ENCODE results near the gene VPS4A.

VPS4A gene

GRCh38 chr16:69366431-69366830 lies 55.3 kb downstream of the VPS4A start:
- Histone ChIP-seq H3K36me3 (ENCODE audit: control insufficient read depth in 1 of 2, insufficient read depth in 2 of 2, low read length in 2 of 2) (peaks cover 21 to 50% of the 10 kb centered on the region in 2 experiments), H4K8ac (ENCODE audit: low read depth, low read length) (no peak overlapping the region), H3K79me2 (ENCODE audit: control insufficient read depth, insufficient read depth, low read length, poor library complexity) (no peaks in the 10 kb centered on the region), H3K4me1 (ENCODE audit: control insufficient read depth in 1 of 2, insufficient read depth in 2 of 2, low read length in 2 of 2) (no peaks in the 10 kb centered on the region), H2AFZ (ENCODE audit: insufficient read depth, low read length, poor library complexity) (no peak overlapping the region), H3K9me3 (ENCODE audit: insufficient read depth, low read depth, low read length) (no peaks in the 10 kb centered on the region), H3K27ac (ENCODE audit: low read depth, low read length) (no peak overlapping the region), H2BK120ac (ENCODE audit: insufficient read depth, low read length, poor library complexity) (no peak overlapping the region), H3K27me3 (ENCODE audit: insufficient read depth, low read length) (no peaks in the 10 kb centered on the region), H3K18ac (ENCODE audit: low read length) (no peak overlapping the region), H3K14ac (ENCODE audit: low read length) (no peak overlapping the region), H3K9ac (ENCODE audit: low read length) (no peak overlapping the region), H4K12ac (ENCODE audit: low read depth, low read length) (no peak overlapping the region), H2AK5ac (ENCODE audit: low read length) (no peak overlapping the region), H3K4me3 (ENCODE audit: low read depth, low read length) (no peak overlapping the region), H2BK12ac (ENCODE audit: low read length) (no peak overlapping the region), H3K4me2 (ENCODE audit: low read length) (no peak overlapping the region), H3K4ac (ENCODE audit: low read depth, low read length) (no peak overlapping the region), H4K91ac (ENCODE audit: low read depth, low read length) (no peak overlapping the region), H2BK5ac (ENCODE audit: low read depth, low read length, poor library complexity) (no peak overlapping the region), H3K79me1 (ENCODE audit: low read length) (no peaks in the 10 kb centered on the region), H3K23ac (ENCODE audit: low read length) (no peak overlapping the region)
- no peak for DNase-seq
- no CpG with 5 or more reads among the region's 7 CpGs for WGBS (ENCODE audit: extremely low coverage, insufficient coverage, insufficient read length)

- Histone ChIP-seq H2BK12ac (ENCODE audit: low read length) (no peak overlapping the region), H2AK5ac (ENCODE audit: low read length) (no peak overlapping the region), H3K9ac (ENCODE audit: low read length) (no peak overlapping the region), H4K8ac (ENCODE audit: low read depth, low read length) (no peak overlapping the region), H3K23ac (ENCODE audit: low read length) (no peak overlapping the region), H3K4me2 (ENCODE audit: low read length) (no peak overlapping the region), H2AFZ (ENCODE audit: insufficient read depth, low read length, poor library complexity) (no peak overlapping the region), H3K4me1 (ENCODE audit: control insufficient read depth in 1 of 2, insufficient read depth in 2 of 2, low read length in 2 of 2) (no peaks in the 10 kb centered on the region), H2BK120ac (ENCODE audit: insufficient read depth, low read length, poor library complexity) (no peak overlapping the region), H3K27ac (ENCODE audit: low read depth, low read length) (no peak overlapping the region), H3K27me3 (ENCODE audit: insufficient read depth, low read length) (no peaks in the 10 kb centered on the region), H3K14ac (ENCODE audit: low read length) (no peak overlapping the region), H4K91ac (ENCODE audit: low read depth, low read length) (no peak overlapping the region), H2BK5ac (ENCODE audit: low read depth, low read length, poor library complexity) (no peak overlapping the region), H3K4ac (ENCODE audit: low read depth, low read length) (no peak overlapping the region), H3K79me2 (ENCODE audit: control insufficient read depth, insufficient read depth, low read length, poor library complexity) (no peaks in the 10 kb centered on the region), H4K12ac (ENCODE audit: low read depth, low read length) (no peak overlapping the region), H3K4me3 (ENCODE audit: low read depth, low read length) (no peak overlapping the region), H3K9me3 (ENCODE audit: insufficient read depth, low read depth, low read length) (no peaks in the 10 kb centered on the region), H3K18ac (ENCODE audit: low read length) (no peak overlapping the region), H3K36me3 (ENCODE audit: control insufficient read depth in 1 of 2, insufficient read depth in 2 of 2, low read length in 2 of 2) (peaks cover 26 to 54% of the 10 kb centered on the region in 2 experiments), H3K79me1 (ENCODE audit: low read length) (no peaks in the 10 kb centered on the region)
- WGBS (ENCODE audit: extremely low coverage, insufficient coverage, insufficient read length), result no CpG with 5 or more reads among the region's 7 CpGs
- no peak for DNase-seq
Measured at GRCh38 chr16:69367980-69368379, 56.8 kb downstream of the VPS4A start.

- H2BK120ac ChIP-seq (ENCODE audit: insufficient read depth, low read length, poor library complexity), result no peak overlapping the region
- WGBS (ENCODE audit: extremely low coverage, insufficient coverage, insufficient read length), result no CpG with 5 or more reads among the region's 4 CpGs
Measured at GRCh38 chr16:69368866-69369265, 57.7 kb downstream of the VPS4A start.

GRCh38 chr16:69371564-69371963 lies 60.4 kb downstream of the VPS4A start:
- H3K79me2 ChIP-seq (ENCODE audit: control insufficient read depth, insufficient read depth, low read length, poor library complexity), result no peaks in the 10 kb centered on the region
- no CpG with 5 or more reads among the region's 2 CpGs for WGBS (ENCODE audit: extremely low coverage, insufficient coverage, insufficient read length)
- no peak overlapping the region for H3K4me2 ChIP-seq (ENCODE audit: low read length)
- H2BK120ac ChIP-seq (ENCODE audit: insufficient read depth, low read length, poor library complexity), result no peak overlapping the region
- peaks cover 25 to 37% of the 10 kb centered on the region in 2 experiments for H3K36me3 ChIP-seq (ENCODE audit: control insufficient read depth in 1 of 2, insufficient read depth in 2 of 2, low read length in 2 of 2)
- H3K18ac ChIP-seq (ENCODE audit: low read length), result no peak overlapping the region
- H3K9ac ChIP-seq (ENCODE audit: low read length), result no peak overlapping the region
- H3K4me3 ChIP-seq (ENCODE audit: low read depth, low read length), result no peak overlapping the region
- H4K12ac ChIP-seq (ENCODE audit: low read depth, low read length), result no peak overlapping the region
- no peaks in the 10 kb centered on the region for H3K27me3 ChIP-seq (ENCODE audit: insufficient read depth, low read length)
- no peak overlapping the region for H3K23ac ChIP-seq (ENCODE audit: low read length)
- H3K27ac ChIP-seq (ENCODE audit: low read depth, low read length), result no peak overlapping the region
- H2BK5ac ChIP-seq (ENCODE audit: low read depth, low read length, poor library complexity), result no peak overlapping the region
- no peaks in the 10 kb centered on the region for H3K79me1 ChIP-seq (ENCODE audit: low read length)
- H3K9me3 ChIP-seq (ENCODE audit: insufficient read depth, low read depth, low read length), result no peaks in the 10 kb centered on the region
- DNase-seq, result no peak
- no peak overlapping the region for H3K4ac ChIP-seq (ENCODE audit: low read depth, low read length)
- H4K8ac ChIP-seq (ENCODE audit: low read depth, low read length), result no peak overlapping the region
- H4K91ac ChIP-seq (ENCODE audit: low read depth, low read length), result no peak overlapping the region
- no peak overlapping the region for H3K14ac ChIP-seq (ENCODE audit: low read length)
- no peaks in the 10 kb centered on the region for H3K4me1 ChIP-seq (ENCODE audit: control insufficient read depth in 1 of 2, insufficient read depth in 2 of 2, low read length in 2 of 2)
- H2BK12ac ChIP-seq (ENCODE audit: low read length), result no peak overlapping the region
- no peak overlapping the region for H2AFZ ChIP-seq (ENCODE audit: insufficient read depth, low read length, poor library complexity)
- no peak overlapping the region for H2AK5ac ChIP-seq (ENCODE audit: low read length)

More at GRCh38 chr16:69368866-69369265, 57.7 kb downstream of the VPS4A start:
- Histone ChIP-seq H3K4me1 (ENCODE audit: control insufficient read depth in 1 of 2, insufficient read depth in 2 of 2, low read length in 2 of 2) (no peaks in the 10 kb centered on the region), H3K9me3 (ENCODE audit: insufficient read depth, low read depth, low read length) (no peaks in the 10 kb centered on the region), H3K27me3 (ENCODE audit: insufficient read depth, low read length) (no peaks in the 10 kb centered on the region), H4K12ac (ENCODE audit: low read depth, low read length) (no peak overlapping the region), H3K18ac (ENCODE audit: low read length) (no peak overlapping the region), H4K8ac (ENCODE audit: low read depth, low read length) (no peak overlapping the region), H3K14ac (ENCODE audit: low read length) (no peak overlapping the region), H3K36me3 (ENCODE audit: control insufficient read depth in 1 of 2, insufficient read depth in 2 of 2, low read length in 2 of 2) (peaks cover 29 to 55% of the 10 kb centered on the region in 2 experiments), H3K4ac (ENCODE audit: low read depth, low read length) (no peak overlapping the region), H3K4me2 (ENCODE audit: low read length) (no peak overlapping the region), H4K91ac (ENCODE audit: low read depth, low read length) (no peak overlapping the region), H2BK5ac (ENCODE audit: low read depth, low read length, poor library complexity) (no peak overlapping the region), H2AK5ac (ENCODE audit: low read length) (no peak overlapping the region), H2BK12ac (ENCODE audit: low read length) (no peak overlapping the region), H3K79me1 (ENCODE audit: low read length) (no peaks in the 10 kb centered on the region), H3K79me2 (ENCODE audit: control insufficient read depth, insufficient read depth, low read length, poor library complexity) (no peaks in the 10 kb centered on the region), H2AFZ (ENCODE audit: insufficient read depth, low read length, poor library complexity) (no peak overlapping the region), H3K27ac (ENCODE audit: low read depth, low read length) (no peak overlapping the region), H3K23ac (ENCODE audit: low read length) (no peak overlapping the region), H3K9ac (ENCODE audit: low read length) (no peak overlapping the region), H3K4me3 (ENCODE audit: low read depth, low read length) (no peak overlapping the region)
- DNase-seq, result no peak

Data from trophoblast cell (in vitro differentiated cells and primary cell).